NCI-H82 treated with DMSO at 0.1 percent for 48 hours (cell line): ENCODE data around the gene SPC25.
A peak's percentile ranks its signal among the peaks of the same experiment; 100 is the strongest.

ENCODE experiments used
- DNase-seq: peaks from one replicate; lab custom pipeline; 2025; ENCODE audit not compliant: unreplicated experiment; lab: John Stamatoyannopoulos, UW

The SPC25 gene

DNA sequence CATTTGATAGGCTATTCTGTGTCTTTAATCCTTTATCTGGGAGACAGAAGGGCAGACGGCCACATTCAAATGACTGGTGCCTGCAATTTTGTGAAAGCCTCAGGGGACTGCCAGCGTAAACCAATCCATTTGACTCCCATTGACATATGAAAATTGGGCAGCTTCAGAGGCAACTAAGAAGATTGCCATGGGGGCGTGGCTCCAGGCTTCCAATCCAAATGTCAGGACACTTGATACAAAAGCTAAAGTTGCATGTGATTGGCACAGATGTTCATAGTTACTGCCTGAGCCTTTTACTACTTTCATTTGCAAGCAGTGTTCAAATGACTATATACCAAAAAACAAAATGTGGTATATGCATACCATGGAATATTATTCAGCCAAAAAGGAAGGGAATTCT, 42.0 kb downstream of the SPC25 start:
- DNase-seq: peak; percentile 49

- DNase-seq: no peak
These were observed 47.0 kb downstream of the SPC25 start for GRCh38 chr2:168843253-168843652.

- DNase-seq: no peak
These were observed 48.8 kb downstream of the SPC25 start for GRCh38 chr2:168841445-168841844.

DNA sequence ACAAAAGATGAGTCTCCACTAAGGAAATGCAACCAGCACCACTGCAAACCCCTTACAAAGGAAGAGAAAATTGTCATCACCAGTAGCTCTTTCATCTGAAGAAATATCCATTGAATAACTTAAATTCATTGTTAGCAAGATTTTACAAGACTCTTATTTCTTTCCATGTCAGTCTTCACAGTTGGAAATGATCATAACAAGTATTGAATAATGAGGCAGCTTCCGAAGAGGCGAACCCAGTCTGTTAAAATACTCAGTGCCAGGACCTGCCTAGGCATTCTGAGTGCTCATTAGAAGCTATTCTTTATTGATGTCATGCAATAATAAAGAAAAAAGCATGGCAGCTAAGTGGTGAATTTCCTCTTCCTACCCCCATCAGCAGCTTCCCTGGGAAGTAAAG, 54.3 kb downstream of the SPC25 start:
- DNase-seq: no peak

DNA sequence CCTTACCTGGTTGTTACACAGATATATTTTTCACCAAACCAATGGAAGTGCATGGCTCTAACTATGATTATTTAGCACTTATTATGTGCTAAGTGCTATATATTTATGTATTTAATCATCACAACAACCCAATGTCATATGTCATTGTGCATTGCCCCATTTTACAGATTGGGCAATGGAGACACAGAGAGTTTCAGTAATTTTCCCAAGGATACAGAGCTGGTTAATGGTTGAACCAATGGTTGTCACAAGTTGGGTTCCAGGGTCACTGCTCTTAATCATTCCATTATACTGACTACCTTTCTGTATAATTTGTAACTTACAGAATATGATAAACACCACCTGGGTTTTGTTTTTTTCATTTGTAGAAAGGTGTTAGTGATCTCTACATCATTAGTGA, 58.6 kb downstream of the SPC25 start:
- DNase-seq: no peak

- DNase-seq: no peak
These were observed 59.3 kb downstream of the SPC25 start for GRCh38 chr2:168830958-168831357.

- no peak for DNase-seq
These were observed 65.1 kb downstream of the SPC25 start for GRCh38 chr2:168825126-168825525.

DNA sequence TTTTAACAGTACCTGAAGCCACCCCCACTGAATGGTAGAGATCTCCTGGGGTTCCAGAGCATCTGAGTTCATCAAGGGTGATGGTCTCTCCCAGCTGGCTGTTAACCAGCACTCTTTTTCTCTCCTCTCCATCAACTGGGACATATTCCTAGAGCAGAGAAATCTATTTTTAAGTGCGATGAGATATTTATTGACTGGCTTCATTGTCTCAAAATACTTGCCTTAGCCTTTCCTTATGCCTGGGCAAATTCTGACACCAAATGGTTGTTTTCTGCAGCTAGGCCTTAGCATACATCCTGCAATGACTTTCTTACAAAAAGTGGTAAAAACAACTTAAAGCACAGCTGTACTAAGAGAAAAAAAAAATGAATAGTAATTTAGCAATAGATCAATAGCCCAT, 68.2 kb downstream of the SPC25 start:
- DNase-seq: no peak

GRCh38 chr2:168821577-168821976, 68.7 kb downstream of the SPC25 start:
- DNase-seq: no peak
